Esophagus squamous epithelium (tissue), 4 donors: ENCODE measurements around the gene KDM1B.

Experiments used
- POLR2A ChIP-seq, 4 donors: fragments of 450-650 bp; IDR thresholded peaks; one replicate each; pipeline ENCODE4 v1.6.1; 2017; ENCODE audit warnings: antibody characterized with exemption in 4 of 4, mild to moderate bottlenecking in 4 of 4, moderate library complexity in 3 of 4
- TF ChIP-seq, protein P1 (sequence below), 6 experiments: fragments of 450-650 bp in 4 of 6; fragments of 200-600 bp in 2 of 6; sonication (generic) in 2 of 6; IDR thresholded peaks; one replicate each; pipeline ENCODE4 v1.5.1; 2016 to 2019; ENCODE audit warnings: antibody characterized with exemption in 6 of 6, mild to moderate bottlenecking in 4 of 6, moderate library complexity in 4 of 6

DNA sequence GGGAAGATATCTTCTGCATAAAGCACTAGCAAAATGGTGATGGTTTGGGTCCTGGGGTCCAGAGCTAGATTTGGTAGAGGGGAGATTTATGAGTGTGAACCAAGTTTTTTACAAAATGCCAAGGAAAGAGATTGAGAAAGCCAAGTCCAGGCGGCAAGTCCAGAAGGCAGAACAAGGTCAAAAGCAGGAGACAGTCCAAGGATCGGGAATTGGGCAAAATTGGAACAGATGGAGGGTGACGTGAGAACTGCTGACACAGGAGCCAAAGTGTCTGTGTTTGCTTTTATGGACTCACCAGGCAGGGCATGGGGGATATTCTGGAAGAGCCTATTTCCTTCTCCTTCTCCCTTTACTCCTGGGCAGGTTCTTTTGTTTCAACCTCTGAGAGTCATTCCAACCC, 36.9 kb upstream of the KDM1B start:
- TF ChIP-seq, protein P1, sequence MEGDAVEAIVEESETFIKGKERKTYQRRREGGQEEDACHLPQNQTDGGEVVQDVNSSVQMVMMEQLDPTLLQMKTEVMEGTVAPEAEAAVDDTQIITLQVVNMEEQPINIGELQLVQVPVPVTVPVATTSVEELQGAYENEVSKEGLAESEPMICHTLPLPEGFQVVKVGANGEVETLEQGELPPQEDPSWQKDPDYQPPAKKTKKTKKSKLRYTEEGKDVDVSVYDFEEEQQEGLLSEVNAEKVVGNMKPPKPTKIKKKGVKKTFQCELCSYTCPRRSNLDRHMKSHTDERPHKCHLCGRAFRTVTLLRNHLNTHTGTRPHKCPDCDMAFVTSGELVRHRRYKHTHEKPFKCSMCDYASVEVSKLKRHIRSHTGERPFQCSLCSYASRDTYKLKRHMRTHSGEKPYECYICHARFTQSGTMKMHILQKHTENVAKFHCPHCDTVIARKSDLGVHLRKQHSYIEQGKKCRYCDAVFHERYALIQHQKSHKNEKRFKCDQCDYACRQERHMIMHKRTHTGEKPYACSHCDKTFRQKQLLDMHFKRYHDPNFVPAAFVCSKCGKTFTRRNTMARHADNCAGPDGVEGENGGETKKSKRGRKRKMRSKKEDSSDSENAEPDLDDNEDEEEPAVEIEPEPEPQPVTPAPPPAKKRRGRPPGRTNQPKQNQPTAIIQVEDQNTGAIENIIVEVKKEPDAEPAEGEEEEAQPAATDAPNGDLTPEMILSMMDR (IDR thresholded peaks at IDR 0.05), result no peak
- TF ChIP-seq POLR2A (IDR thresholded peaks at IDR 0.05), result no peak
